NCI-H524 treated with DMSO at 0.1 percent for 48 hours (cell line): ENCODE results near the gene MAPK7.

Experiments
- DNase-seq: peaks from one replicate; lab custom pipeline; 2025; lab: John Stamatoyannopoulos, UW

Gene MAPK7

DNA sequence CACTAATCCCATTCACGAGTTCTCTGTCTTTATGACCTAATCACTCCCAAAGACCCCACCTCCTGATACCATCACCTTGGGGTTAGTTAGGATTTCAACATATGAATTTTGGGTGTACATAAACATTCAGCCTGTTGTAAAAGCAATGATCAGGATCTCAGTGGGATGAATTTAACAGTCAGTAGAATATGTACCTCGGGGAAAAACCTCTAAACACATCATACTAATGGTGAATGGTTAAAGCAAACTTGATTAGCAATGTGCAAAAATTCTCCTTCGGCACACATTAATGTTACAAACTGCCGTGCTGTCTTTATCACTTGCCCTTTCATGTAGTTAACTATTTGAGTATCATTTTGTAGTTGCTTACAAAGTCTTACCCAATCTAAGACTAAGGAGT, 42.9 kb downstream of the MAPK7 start:
- no peak for DNase-seq

GRCh38 chr17:19421926-19422325, 43.6 kb downstream of the MAPK7 start:
- DNase-seq, result no peak

- no peak for DNase-seq
These were observed 46.9 kb downstream of the MAPK7 start for GRCh38 chr17:19424934-19425868.

DNA sequence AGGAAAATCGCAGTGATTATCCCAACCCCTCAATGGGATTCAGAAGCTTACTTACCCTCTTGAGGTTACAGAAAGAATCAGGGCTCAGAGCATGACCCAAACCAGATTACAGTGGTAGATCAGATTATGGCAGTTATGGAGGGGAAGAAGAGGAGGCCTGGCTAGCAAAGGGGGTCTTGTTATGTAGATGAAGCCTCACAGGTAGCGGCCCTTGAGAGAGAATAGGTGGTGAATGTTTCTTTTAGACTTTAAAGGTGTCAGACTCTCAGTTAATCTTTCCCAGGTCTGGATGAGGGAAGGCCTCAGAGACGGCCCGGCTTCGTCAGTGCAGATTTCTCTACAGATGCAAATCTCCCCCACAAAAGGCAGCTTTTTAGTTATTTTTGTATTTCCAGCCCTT, 48.3 kb downstream of the MAPK7 start:
- DNase-seq, result no peak

- DNase-seq, result no peak
These were observed 53.4 kb downstream of the MAPK7 start for GRCh38 chr17:19431691-19432090.
